ENCODE measurements around the gene CXorf65.

DNA sequence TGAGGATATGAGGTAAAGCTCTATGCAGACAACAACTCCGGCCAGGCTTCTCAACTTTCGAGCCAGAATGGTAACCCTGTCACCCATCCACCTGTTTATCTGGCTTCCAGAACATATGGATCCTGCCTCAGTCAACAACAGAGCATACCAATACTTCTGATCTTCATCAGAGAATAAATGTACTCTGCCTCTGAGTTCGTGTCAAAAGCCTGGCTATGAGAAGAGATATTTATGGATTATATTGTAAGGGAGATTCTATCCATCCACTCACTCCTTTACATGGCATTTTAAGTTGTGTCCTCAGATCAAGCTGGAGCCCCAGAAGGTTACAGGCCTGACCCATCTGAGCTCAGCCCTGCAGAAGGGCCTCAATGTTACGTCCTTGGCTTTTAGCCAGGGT lies 20.6 kb downstream of the CXorf65 start:
- TF ChIP-seq, protein P1, sequence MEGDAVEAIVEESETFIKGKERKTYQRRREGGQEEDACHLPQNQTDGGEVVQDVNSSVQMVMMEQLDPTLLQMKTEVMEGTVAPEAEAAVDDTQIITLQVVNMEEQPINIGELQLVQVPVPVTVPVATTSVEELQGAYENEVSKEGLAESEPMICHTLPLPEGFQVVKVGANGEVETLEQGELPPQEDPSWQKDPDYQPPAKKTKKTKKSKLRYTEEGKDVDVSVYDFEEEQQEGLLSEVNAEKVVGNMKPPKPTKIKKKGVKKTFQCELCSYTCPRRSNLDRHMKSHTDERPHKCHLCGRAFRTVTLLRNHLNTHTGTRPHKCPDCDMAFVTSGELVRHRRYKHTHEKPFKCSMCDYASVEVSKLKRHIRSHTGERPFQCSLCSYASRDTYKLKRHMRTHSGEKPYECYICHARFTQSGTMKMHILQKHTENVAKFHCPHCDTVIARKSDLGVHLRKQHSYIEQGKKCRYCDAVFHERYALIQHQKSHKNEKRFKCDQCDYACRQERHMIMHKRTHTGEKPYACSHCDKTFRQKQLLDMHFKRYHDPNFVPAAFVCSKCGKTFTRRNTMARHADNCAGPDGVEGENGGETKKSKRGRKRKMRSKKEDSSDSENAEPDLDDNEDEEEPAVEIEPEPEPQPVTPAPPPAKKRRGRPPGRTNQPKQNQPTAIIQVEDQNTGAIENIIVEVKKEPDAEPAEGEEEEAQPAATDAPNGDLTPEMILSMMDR (IDR thresholded peaks at IDR 0.05; ENCODE audit: low read length), result no peak
- no peak for TF ChIP-seq EZH2 (IDR thresholded peaks at IDR 0.05; ENCODE audit: borderline replicate concordance, low read length)
